ENCODE data around the gene KRT37.

DNA sequence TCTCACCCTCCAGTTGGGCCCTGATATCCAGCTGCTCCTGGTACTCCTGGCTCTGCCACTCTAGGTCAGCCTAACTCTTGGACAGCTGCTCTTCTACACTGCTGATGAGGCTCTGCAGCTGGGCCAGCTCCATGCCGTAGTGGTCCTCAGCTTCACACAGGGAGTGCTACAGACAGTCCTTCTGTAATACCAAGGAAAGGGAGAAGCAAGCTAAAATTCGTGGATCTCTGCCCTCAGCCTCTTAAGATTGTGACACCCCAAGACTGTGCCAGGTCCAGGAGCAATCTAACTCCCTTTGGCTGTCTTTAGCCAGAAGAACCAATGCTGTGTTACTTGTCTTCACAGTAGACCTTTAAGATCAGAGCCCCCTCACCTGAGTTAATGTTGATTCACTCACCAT, 24.1 kb upstream of the KRT37 start:
- TF ChIP-seq, protein P1, sequence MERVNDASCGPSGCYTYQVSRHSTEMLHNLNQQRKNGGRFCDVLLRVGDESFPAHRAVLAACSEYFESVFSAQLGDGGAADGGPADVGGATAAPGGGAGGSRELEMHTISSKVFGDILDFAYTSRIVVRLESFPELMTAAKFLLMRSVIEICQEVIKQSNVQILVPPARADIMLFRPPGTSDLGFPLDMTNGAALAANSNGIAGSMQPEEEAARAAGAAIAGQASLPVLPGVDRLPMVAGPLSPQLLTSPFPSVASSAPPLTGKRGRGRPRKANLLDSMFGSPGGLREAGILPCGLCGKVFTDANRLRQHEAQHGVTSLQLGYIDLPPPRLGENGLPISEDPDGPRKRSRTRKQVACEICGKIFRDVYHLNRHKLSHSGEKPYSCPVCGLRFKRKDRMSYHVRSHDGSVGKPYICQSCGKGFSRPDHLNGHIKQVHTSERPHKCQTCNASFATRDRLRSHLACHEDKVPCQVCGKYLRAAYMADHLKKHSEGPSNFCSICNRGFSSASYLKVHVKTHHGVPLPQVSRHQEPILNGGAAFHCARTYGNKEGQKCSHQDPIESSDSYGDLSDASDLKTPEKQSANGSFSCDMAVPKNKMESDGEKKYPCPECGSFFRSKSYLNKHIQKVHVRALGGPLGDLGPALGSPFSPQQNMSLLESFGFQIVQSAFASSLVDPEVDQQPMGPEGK (CRISPR knock-in tag; IDR thresholded peaks at IDR 0.05; ENCODE audit: borderline replicate concordance), result no peak
- TF ChIP-seq ZFP30 (CRISPR knock-in tag; IDR thresholded peaks at IDR 0.05) (no peak), ARNTL (CRISPR knock-in tag; IDR thresholded peaks at IDR 0.05; ENCODE audit: borderline replicate concordance, low read depth) (no peak), PPARA (CRISPR knock-in tag; IDR thresholded peaks at IDR 0.05; ENCODE audit: borderline replicate concordance) (no peak), TCF4 (CRISPR knock-in tag; IDR thresholded peaks at IDR 0.05; ENCODE audit: borderline replicate concordance) (no peak), GLIS3 (CRISPR knock-in tag; IDR thresholded peaks at IDR 0.05) (no peak), ESRRG (CRISPR knock-in tag; IDR thresholded peaks at IDR 0.05) (no peak), ZFP3 (CRISPR knock-in tag; IDR thresholded peaks at IDR 0.05) (no peak), BACH2 (CRISPR knock-in tag; IDR thresholded peaks at IDR 0.05; ENCODE audit: borderline replicate concordance) (no peak)
- TF ChIP-seq, protein P2, sequence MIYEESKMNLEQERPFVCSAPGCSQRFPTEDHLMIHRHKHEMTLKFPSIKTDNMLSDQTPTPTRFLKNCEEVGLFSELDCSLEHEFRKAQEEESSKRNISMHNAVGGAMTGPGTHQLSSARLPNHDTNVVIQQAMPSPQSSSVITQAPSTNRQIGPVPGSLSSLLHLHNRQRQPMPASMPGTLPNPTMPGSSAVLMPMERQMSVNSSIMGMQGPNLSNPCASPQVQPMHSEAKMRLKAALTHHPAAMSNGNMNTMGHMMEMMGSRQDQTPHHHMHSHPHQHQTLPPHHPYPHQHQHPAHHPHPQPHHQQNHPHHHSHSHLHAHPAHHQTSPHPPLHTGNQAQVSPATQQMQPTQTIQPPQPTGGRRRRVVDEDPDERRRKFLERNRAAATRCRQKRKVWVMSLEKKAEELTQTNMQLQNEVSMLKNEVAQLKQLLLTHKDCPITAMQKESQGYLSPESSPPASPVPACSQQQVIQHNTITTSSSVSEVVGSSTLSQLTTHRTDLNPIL (CRISPR knock-in tag; IDR thresholded peaks at IDR 0.05; ENCODE audit: low read depth), result no peak
- TF ChIP-seq, protein P3, sequence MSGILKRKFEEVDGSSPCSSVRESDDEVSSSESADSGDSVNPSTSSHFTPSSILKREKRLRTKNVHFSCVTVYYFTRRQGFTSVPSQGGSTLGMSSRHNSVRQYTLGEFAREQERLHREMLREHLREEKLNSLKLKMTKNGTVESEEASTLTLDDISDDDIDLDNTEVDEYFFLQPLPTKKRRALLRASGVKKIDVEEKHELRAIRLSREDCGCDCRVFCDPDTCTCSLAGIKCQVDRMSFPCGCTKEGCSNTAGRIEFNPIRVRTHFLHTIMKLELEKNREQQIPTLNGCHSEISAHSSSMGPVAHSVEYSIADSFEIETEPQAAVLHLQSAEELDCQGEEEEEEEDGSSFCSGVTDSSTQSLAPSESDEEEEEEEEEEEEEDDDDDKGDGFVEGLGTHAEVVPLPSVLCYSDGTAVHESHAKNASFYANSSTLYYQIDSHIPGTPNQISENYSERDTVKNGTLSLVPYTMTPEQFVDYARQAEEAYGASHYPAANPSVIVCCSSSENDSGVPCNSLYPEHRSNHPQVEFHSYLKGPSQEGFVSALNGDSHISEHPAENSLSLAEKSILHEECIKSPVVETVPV (CRISPR knock-in tag; IDR thresholded peaks at IDR 0.05), result no peak
